GM21619 (cell line): ENCODE results near the gene C10orf95.

Experiments used
- ATAC-seq: cut with Tn5 transposase; IDR thresholded peaks from one replicate; pipeline ENCODE4 v1.9.1; 2021; ENCODE audit not compliant: unreplicated experiment

C10orf95 gene

DNA sequence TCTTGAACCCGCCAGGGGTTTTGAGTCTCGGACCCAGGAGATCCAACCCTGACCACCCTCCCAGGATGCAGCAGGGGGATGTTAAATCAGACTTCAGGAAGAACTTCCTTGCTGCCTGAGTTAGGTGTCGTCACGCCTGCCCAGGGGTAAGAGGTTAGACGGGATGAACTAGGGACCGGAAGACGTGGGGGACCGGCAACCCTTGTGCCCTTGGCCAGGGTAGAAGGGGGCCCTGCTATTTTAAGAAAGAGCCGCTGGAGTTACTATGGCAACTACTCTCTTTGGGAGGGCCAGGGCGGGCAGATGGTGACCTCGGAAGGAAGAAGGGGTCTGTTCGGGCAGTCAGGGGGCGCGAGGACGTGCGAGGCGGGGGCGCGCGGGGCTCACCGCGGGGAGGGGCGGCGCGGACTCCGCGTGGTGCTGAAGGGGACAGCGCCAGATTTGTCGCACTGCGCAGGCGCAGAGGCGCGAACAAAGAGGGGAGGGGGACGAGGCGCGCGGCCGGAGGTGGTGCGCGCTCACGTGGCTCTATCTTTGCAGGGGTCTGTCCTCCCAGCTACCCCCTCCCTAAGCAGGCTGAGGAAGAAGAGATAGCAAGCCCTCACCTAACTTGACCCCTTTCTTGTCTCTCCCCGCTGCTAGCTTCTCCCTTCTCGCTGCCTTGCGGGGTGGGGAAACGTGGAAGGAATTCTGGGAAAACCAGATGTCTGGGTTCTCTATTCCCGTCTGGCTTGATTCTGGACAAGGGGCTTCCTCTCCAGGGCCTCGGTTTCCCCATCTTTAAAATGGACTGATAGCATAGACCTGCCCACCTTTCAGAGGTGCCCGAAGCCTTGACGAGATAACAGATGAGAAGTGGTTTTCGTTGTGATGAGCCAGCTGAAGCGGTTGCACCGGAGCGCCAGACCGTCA is 31.8 kb downstream of the C10orf95 start:
- ATAC-seq, result no peak

DNA sequence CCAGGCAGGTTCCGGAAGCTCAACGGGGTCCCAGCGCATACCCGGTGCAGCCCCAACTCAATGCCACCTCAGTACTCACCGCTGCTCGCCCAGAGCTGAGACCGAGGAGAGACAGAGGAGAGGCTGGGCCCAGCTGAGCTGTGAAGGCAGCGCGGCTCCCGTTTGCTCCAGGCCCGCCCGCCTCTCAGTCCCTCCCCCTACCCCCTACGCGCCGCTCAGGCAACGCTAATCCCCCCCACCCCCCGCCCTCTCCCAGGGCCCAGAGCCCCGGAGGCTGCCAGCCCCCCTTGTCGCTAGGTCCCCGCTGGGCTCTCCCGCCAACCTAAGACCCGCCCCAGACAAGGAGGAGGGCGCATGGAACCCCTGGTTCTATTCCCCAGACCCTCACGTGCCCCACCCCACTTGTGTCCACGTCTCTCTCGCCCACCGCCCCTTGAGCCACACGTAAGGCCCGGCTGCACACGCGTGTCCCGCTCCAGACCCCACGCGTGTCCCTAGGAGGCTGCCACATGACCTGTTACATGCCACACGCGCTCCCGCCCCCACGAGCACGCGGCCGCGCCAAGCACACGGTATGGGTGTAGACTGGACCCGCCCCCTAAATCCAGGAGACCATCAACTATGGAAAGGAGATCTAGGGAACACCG is 32.6 kb downstream of the C10orf95 start, which contains the start of gene PSD:
Gene PSD (minus strand): TSS at position 164 of the 647 bp plus-strand sequence. CDS start 1,747 bp downstream, outside the sequence.
- no peak for ATAC-seq

DNA sequence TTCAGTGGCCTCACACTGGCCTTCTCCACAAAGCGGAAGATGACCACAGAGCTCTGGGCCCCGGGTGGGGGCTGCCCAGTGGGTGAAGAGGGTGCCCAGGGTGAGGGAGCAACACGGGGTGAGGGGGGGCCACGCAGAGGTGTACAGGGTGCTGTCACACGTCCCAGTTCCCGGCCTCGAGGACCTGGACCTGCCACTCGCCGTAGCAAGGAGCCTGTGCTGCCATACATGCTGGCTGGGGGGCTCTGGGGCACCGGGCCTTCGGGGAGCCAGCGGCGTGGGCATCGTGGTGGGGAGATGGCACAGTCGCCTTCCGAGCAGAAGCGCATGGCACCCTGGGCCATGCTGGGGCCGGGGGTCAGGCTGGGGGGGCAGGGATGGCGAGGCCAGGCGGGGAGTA is 34.6 kb downstream of the C10orf95 start:
- no peak for ATAC-seq

GRCh38 chr10:102416283-102416682 is 35.1 kb downstream of the C10orf95 start:
- ATAC-seq, result no peak

DNA sequence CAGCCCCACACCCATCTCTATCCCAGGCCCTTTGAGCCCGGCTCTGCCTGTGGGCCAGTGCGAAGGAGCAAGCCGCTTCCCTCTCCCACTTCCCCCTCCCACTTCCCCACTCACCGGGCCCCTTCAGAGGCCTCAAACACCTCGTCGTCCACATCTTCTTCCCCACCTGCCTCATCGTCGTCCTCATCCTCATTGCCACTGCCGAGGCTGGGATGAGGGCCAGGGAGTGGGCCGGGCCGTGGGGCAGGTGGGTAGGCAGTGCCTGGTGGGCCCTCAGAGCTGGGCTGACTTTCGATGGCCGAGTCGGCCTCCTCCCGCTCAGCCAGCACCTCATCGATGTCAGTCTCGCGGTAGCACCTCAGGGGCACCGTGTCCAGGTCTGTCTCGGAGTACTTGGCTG is 36.6 kb downstream of the C10orf95 start:
- ATAC-seq, result no peak

GRCh38 chr10:102413806-102414561 is 37.4 kb downstream of the C10orf95 start:
- no peak for ATAC-seq

DNA sequence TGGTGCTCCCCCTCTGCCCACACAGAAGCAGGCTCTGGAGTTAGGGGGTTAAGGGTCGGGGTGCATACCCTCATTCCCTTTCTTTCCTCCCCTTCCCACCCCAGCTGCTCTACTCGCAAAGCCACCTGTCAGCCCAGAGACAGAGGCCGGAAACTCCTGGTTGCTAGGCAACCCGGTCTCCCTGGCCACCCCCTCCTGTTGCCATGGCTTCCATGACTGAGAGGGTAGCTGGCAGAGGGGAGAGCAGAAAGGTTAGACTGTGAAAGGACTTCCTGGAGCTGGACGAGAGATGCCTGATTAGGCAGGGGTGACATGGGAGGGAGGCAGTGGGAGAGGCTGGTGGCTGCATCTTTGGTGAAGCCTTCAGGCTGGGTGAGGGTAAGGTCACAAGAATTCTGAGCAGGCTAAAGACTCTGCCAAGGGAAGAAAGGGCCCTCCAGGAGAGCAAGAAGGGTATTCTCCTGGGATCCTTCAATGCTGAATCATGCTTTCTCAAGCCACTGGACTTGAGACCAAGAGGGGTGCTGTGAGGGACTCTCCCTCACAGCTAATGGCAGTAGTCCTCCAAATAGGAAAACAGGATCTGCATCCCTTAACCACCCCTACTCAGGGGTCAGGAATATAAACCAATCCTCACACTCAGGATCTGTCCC is 38.2 kb downstream of the C10orf95 start:
- ATAC-seq, result no peak

DNA sequence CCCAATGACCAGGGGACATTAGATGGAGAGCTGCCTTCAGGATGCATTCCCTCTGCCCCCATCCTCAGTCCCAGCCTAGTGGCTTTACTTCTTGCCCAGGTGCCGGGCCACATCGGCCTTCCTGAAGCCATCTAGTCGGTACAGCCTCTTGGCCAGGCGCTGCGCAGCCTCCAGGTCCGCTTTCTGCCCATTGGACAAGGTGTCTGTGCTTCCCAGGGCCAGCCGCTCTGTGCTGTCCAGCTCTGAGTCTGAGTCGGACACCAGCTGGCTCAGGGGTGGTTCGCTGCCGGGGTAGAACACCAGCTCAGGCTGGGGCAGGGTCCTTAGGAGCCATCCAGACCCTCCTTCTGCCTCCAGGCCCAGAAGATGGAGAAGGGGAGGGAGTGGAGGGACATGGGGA is 39.0 kb downstream of the C10orf95 start:
- ATAC-seq, result no peak

- ATAC-seq, result no peak
These were observed 39.7 kb downstream of the C10orf95 start for GRCh38 chr10:102411341-102412255.

DNA sequence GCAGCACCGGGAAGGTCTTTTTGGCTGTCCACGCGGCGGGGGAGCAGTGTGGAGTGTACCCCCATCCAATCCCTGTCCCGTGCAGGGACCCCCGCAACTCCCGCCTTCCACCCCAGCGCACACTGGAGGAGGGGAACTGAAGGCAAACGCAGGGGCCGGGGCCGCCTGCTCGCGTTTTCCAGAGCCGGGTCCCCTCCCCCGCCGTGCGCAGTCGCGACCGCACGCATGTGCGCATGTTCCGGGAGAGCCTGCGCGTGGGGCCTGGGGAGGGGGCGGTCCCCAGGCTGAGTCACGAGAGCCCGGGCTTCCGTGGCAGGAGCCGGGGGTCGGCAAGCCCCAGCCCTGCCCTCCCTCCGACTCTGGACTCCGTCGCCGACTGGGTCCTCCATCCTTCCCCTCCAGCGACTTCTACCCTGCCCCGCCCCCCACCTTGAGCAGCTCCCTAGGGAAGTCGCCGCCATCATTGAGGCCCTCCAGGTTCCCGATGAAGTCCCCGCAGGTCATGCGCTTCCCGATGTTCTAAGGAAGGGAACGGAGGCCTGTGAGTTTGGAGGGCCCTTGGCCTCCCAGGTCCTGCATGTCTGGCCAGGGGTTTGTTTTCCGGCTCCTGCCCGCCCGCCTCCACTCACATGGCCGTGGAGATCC is 40.8 kb downstream of the C10orf95 start:
- ATAC-seq, result no peak

DNA sequence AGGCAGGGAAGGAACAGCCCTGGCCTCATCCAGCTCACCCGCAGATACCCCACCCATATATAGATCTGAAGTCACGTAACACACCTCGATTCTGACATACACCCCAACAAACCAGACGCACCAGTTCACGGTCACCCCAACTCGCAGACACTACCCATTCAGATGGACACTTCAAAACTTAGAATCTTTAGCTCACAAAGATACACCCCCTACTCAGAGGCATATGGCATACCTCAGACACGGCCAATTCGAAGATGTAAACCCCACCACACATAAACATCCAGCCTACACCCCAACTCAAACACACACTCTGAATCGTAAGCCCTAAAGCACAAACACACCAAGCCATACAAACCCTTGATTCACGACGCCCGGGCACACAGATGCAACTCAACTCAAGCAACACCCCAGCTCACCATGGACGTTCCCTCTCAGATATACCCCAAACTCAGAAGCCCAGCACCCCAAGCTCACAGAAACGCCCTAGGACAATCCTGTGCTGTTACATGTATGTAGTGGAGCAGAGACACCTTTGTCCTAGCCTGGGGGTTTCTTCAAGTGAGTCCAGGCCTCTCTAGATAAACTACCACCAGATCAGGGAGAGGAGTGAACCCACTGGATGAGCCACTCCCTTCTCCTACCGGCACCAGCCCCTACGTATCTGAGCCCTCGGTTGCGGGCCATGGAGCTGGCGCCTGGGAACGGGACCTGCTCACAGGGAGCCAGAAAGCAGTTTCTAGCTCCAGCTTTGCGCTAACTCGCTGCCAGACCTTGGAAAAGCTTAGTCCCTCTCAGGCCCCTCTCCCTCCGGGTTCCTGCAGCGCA is 41.5 kb downstream of the C10orf95 start:
- no peak for ATAC-seq

DNA sequence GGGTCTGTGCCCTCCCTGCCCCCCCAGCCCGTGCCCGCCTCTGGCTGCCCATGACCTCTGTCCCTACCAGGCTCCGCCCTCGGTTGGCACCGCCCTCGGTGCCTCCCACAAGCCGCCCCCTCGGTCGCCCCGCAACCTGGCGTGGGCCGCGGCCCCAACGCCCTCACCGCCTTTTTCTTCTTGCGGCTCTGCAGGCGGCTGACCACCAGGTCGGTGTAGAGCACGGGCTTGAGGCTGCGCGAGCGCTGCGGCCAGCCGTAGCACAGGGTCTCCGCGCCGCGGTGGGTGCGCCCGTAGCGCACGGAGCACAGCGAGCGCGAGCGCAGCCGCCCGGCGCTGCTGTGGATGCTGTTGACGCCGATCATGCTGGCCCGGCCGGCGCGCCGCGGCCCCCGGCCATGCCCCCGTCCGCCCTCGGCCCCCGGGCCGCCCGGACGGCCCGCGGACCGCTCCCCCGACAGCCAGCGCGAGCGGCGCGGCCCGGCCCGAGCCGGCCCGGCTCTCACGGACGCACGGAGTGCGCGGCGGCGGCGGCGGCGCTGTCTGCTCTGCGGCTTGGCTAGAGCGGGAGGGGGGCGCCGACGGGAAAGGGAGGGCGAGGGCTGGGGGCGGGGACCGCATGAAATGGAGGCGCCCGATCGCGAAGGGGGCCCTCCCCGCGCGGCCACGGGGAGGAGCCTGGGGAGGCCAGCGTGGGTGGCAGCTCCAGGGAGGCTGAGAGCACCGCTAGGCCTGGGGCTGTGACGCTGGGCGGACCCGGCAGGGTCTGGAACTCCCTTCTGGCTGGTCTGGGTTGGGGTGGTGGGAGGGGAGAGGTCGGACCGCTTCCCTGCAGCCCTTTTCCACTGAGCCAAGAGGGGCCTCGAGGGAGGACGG is 42.4 kb downstream of the C10orf95 start:
- ATAC-seq, result no peak

DNA sequence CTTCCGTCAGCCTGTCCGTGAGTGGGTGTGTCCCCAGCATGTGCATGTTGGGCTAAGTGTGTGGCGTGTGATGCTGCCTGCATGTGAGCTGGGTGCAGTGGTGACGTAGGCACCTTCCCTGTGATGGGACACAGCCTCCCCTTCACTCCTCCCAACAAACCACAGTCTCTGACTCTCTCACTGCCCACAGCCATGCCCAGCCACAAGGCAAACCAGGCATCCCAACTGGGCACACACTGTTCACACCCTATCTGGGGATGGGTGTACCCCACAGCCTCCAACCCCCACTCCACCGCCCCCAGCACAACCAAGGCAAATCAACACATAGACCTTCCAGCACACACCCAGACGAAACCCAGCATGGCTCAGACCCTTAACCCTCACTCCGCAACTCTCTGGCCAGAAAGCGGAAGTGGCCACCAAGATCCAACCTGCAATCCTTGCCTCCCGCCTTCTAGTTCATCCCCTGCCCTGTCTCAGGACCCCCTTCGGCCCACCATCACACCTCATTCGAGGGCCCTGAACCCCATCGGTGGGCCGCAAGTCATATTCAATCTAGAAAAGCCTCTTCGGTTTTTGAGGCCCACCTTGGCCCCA is 43.1 kb downstream of the C10orf95 start:
- no peak for ATAC-seq

DNA sequence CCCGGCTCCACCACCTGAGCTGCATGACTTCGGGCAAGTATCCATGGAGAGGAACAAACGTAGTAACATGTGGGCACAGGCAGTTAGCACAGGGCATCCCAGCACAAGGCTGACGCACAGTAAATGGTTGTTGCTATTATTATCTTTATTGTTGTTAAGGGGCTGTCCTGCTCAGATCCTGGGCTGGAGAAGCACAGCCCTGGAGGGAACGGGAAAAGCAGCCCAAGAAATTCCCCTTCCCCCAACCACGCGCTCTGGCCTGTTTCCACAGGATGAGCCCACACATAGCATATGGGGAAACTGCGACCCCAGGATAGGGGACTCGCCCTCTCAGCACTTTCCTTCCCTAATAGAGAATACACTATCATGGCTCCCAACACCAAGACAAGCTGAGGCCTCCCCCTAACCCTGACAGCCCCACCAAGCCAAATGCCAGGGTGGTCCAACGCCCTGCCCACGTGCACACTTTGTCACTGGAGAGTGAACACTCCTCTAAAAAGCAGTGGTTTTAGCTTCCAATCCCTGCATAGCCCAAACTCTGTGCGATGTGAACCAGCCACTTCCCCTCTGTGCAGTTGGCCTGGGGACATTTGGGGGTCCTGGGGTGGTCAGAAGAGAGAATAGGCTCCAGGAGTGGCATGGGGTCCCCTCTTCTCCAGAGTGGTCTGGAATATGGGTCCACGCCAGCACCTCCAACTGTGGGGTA is 43.8 kb downstream of the C10orf95 start:
- ATAC-seq, result no peak

DNA sequence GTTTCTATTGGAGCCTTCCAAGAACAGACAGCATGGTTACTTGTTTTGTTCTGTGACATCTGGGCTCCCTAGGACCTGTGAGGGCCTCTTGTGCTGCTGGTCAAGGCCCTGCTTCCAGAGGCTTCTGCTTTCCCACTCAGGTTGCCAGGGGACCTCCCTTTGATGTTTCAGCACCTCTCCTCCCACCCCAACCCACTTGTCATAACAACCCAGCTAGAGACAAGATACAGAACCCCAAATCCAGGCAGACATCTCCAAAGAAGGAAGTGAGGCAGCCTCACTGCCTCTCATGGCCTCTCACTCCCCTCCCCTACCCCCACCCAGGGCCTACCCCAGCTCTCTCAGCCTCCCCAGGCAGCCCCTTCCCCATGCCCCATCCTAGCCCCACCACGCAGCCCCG is 44.5 kb downstream of the C10orf95 start:
- ATAC-seq, result no peak

- ATAC-seq, result no peak
These were observed 45.7 kb downstream of the C10orf95 start for GRCh38 chr10:102405632-102406031.
